GM19455 (cell line): ENCODE data around the gene ENC1.

ENCODE experiments used
- ATAC-seq: cut with Tn5 transposase; IDR thresholded peaks from one replicate; pipeline ENCODE4 v1.9.1; 2021; ENCODE audit not compliant: unreplicated experiment

The ENC1 gene

GRCh38 chr5:74632947-74633356 lies 7.6 kb downstream of the ENC1 start:
- no peak for ATAC-seq

- ATAC-seq, result peak; percentile 90
Observed at GRCh38 chr5:74631081-74631953, 9.2 kb downstream of the ENC1 start.

GRCh38 chr5:74630453-74631066 lies 10.0 kb downstream of the ENC1 start:
- no peak for ATAC-seq

GRCh38 chr5:74629326-74629725 lies 11.2 kb downstream of the ENC1 start:
- ATAC-seq, result no peak

GRCh38 chr5:74628359-74628758 lies 12.2 kb downstream of the ENC1 start:
- no peak for ATAC-seq

GRCh38 chr5:74627646-74628279 lies 12.8 kb downstream of the ENC1 start:
- no peak for ATAC-seq

- ATAC-seq, result no peak
Observed at GRCh38 chr5:74626386-74627222, 13.9 kb downstream of the ENC1 start.

GRCh38 chr5:74625742-74626241 lies 14.7 kb downstream of the ENC1 start:
- ATAC-seq, result no peak

GRCh38 chr5:74624931-74625505 lies 15.5 kb downstream of the ENC1 start:
- no peak for ATAC-seq

GRCh38 chr5:74624501-74624900 lies 16.0 kb downstream of the ENC1 start:
- no peak for ATAC-seq

GRCh38 chr5:74623748-74624408 lies 16.6 kb downstream of the ENC1 start:
- no peak for ATAC-seq

GRCh38 chr5:74623006-74623611 lies 17.4 kb downstream of the ENC1 start:
- no peak for ATAC-seq

GRCh38 chr5:74622122-74622521 lies 18.4 kb downstream of the ENC1 start:
- no peak for ATAC-seq

- ATAC-seq, result no peak
Observed at GRCh38 chr5:74621492-74621891, 19.0 kb downstream of the ENC1 start.

GRCh38 chr5:74619308-74619707 lies 21.2 kb downstream of the ENC1 start:
- no peak for ATAC-seq

GRCh38 chr5:74618106-74618505 lies 22.4 kb downstream of the ENC1 start:
- ATAC-seq, result no peak

- ATAC-seq, result no peak
Observed at GRCh38 chr5:74617202-74617601, 23.3 kb downstream of the ENC1 start.

GRCh38 chr5:74616236-74617146 lies 24.0 kb downstream of the ENC1 start:
- ATAC-seq, result no peak

- no peak for ATAC-seq
Observed at GRCh38 chr5:74613283-74613682, 27.2 kb downstream of the ENC1 start.
